ENCODE measurements around the gene FRMD4A.

The FRMD4A gene

DNA sequence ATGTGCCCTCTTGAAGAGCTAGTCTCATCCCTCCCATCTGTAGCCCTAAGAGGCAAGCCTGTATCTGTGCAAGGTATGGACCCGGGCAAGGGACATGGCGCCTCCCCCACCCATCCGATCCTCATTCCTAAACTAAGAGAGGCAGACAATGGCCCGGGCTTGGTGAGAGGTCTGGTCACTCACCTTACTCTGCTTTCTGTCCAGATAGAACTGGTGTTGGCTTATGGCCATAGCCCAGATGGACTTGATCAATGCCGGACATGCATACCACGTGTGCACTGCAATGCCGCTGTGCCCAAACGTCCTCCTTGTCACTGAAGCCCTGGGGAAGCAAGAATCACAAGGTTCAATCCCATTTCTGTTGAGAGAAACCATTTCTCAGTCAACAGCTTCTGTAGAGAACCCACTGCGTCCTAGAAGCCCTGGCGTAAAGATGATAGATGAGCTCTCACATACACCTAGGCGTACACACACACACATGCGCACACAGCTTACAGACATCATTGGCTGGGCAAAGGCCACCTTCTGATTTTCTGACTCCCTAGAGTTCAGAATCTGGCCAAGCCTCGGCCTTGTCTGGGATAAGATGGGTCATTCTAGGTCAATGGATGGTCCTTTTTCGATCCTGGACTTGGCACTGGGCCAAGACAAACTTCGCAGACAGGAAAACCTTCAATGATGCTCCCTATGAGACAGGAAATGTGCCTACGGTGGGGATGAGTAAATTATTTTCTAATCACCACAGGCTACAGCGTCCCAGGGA, 629.4 kb downstream of the FRMD4A start:
- no peak for DNase-seq (ENCODE audit: low read depth)

DNA sequence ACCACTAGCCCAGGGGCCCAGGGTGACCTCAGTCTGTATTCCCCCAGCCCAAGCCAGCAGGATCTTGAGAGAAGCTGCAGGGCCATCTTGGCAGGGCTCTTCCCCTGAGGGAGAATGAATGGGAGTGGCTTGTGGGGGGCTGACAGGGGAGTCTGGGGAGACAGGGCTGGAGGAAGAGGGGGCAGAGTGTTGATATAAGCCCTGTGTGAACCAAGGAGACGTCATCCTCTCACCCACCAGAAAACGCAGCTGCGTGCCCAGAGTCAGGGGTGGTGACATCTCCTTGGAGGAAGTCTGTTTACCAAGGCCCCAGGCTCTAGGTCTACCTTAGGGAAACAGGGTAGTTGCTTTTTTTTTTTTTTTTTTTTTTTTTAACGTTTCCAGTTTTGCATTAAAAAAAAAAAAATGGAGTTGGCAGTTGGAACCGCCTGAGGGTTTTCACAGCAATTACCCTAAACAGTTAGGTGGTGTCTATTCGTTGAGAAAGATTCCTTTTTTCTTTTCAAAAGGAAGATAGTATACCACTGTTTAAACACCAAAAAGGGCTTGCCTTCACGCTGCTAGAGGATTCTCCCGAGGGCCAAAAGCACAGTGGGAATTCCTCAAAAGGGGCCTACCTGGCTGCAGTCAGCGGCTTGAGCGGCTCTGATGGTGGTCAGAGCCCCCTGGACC, 630.1 kb downstream of the FRMD4A start:
- DNase-seq (ENCODE audit: low read depth) = no peak

DNA sequence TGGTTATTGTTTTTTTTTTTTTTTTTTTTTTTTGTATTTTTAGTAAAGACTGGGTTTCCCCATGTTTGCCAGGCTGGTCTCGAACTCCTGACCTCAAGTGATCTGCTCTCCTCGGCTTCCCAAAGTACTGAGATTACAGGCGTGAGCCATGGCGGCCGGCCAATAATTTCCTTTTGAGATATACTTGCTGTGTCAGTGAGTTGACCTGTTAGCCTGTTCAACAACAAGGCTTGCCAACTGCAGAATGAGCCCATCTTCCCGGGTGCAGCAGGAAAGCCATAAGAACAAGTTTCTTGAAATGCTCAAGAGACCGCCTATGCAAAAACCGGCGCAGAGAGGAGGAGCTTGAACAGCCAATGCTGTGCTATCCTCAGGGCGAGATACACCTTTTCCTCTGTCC, 631.5 kb downstream of the FRMD4A start:
- DNase-seq (ENCODE audit: low read depth) = no peak

DNA sequence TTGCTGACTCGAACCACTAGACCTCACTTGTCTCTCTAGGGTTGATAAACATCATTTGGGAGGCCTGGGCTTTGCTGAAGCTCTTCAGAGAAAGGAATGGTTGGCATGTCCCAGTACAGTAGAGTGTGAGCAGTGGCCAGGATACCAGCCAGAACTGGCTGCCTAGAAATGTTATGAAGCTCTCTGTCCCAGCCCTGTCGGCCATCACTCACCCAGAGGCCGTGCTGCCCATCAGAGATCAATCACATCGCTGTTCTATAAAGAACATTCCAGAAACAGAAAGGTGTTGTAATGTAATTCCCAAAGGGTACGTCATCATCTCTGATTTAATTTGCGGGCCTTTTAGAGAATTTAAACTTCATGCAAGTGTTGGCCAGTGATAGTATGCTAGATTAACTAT, 632.5 kb downstream of the FRMD4A start:
- no peak for DNase-seq (ENCODE audit: low read depth)

DNA sequence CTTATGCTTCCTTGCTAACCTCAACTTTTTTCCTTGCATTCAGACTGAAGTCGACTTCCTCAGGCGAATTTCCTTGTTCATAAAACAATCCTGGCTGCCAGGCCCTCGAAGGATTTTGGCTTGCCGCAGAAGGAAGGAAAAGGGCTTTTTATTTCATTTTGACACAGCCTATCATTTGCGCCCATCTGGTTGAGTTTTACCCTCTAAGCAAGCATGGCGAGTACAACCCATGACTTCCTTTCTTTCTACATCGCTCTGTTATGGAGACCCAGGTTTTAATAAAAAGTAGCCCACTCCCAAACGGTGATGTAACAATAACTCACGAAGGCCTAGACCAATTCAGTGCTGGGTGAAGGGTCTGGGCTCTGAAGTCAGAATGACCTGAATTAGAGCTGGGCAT, 634.7 kb downstream of the FRMD4A start:
- DNase-seq (ENCODE audit: low read depth) = no peak

DNA sequence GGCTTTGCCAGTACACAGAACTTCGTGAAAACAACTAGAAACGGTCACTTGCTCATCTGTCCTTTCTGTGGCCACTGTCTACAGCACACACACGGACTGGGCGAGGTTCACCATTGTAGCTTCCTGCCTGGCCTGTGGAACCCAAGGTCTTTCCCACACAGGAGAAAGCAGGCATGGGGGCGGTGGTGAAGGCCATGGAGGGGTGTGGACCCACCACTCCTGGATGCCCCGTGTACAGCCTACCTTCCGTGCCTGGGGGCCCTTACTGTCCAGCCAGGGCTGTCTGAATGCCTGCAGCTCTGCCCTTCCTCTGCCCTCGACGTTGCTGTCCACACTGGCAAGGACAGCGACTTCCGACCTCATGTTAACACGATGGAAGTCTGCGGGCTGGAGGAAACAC, 635.1 kb downstream of the FRMD4A start:
- no peak for DNase-seq (ENCODE audit: low read depth)

DNA sequence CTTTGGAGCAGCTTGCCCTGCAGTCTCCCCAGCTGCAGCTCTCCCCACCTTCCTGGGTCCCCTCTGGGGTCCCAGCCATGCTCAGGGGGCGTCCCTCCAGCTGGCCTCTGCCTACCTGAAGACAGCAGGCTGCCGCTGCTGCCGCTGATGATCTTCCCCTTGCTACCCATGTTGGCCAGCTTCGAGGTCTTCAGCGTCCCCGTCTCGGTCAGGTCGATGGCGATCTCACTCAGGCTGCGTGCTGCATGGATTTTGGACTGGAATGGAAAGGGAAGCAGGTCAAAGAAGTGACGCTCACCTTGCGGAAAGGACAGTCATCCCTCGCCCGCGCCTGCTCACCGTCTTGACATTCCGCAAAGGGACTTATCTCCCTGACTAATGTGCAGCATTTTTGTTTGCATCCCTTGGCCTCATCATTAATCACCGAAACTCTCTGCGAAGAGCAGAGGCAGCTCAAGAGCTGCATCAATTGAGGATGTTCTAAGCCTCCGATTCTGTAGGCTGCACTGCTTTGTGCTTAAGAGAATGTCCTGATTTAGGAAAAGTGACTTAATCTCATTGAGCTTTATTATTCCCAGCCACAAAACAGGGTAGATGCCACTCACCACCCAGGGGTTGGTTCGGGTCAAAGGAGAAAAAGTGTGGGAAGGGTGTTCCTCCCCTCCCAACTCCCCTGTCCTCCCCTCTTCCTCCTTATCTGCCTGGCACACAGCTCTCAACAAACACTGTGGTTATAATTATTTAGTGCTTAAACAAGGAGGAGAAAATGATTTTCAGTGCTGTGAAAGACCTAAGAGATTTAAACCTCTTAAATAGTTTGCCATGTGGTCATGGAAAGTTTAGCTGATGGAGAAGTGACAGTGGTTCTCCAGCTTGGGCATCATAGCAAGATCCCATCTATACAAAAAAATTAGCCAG, 636.7 kb downstream of the FRMD4A start:
- no peak for DNase-seq (ENCODE audit: low read depth)

DNA sequence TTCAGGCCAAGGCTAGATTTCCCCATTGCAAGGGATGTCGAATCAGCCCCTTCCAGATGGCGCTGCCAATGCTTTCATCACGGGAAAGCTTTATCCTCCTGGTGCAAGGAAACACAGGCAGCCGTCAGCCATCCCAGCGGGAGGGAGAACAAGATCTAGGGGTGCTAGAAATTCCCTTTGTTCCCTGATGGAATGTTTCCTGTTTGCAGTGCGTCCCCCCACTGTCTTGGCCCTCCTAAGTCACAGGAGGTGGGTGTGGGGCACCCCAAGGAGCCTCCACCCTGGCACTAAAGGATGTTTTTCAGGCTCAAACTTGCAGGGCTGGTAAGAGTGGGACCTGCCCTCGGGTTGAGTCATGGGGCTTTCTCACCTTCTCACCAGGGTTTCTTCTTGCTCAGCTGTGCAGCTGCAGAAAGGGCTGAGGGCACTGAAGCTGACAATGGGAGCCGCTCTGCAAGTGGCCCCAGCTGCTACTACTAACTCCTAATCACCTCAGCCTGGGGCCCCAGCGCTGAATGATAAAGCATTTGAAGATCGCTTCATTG, 640.4 kb downstream of the FRMD4A start:
- no peak for DNase-seq (ENCODE audit: low read depth)

DNA sequence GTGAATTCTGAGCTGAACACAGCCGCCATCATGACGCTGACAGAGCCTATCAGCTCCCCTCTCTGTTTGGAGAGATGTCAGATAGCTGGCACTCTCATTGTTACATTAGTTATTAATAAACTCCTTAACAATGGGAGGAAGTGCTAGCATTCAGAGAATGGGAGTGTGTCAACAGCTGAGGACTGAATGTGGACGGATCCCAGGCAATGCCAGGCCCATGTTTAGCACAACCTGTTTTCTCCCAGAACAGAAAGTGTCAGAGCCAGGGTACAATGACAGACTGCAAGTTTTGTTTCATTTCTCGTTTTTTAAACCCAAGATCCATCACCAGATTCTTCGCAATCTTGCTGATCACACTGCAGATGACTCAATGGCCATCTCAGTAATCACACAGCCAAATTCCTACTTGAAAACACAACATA, 644.4 kb downstream of the FRMD4A start:
- DNase-seq (ENCODE audit: low read depth) = no peak

DNA sequence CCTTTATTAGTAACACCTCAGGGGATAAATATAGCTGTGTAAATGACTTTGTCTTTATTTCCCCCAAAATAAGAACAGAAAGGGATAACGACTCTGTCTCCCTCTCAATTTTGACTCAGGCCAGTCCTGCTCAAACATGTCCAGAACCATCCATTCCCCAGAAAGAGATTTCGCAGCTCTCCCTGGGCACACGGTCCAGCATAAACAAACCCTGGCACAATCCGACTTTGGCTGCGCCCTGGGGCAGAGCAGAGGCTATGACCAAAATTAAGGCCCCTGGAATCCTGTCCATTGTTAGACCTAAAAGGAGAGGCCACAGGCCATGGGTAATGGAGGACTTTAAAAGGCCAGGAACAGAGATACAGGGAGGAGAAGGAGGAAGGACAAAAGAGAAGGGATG, 644.8 kb downstream of the FRMD4A start:
- no peak for DNase-seq (ENCODE audit: low read depth)

DNA sequence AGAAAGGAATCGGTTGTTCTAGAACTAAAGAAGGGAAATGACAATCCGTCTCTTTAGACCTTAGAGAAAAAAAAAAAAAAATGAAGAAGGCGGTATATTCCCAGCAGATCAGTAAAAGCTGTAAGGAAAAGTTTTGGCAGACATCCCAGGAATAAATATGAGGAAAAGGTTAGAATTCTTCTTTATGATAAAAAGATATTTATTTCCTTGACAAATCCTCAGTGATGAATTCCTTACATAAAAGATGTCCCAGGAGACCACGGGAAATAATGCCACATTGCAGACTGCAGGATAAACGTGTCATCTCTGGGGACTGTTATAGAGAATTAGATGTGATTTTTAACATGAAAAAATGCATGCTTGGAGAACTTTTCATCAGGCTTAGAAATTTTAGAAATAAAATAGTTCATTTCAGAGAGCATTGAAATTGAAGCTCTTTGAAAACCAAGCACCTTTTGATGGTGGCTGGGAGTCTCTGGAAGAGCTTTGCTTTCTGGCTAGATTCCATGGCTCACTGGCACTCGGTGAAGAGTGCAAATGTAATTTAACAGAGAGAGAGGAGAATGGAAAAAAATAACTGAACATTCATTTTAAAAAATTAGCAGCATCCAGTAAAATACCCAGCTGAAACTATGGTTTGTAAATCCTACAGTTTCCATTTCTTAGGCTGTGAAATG, 645.8 kb downstream of the FRMD4A start:
- DNase-seq (ENCODE audit: low read depth) = no peak

DNA sequence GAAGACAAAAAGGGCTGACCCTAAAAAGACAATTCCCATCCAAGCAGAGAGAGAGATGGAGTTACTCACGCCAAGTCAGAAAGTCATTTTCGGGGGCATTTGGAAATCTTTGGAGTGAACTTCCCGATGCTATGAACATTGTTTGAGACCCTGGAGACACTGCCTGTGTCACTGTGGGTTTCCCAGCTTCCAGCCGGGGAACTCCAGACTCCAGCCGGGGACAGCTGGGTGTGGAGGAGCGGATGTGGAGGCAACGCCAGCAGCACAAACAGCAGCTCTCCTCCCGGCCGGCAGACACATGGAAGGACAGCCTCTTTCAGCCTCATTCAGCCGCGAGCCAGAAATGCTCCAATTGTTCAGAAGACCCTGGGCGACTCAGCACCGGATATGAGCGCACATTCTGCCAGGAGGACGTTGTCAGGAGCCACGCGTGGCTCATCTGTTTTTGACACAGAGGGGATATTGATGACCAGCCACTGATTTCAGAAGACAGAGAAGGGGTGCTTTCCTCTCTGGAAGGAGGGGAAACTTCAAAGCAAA, 646.4 kb downstream of the FRMD4A start:
- DNase-seq (ENCODE audit: low read depth) = no peak

DNA sequence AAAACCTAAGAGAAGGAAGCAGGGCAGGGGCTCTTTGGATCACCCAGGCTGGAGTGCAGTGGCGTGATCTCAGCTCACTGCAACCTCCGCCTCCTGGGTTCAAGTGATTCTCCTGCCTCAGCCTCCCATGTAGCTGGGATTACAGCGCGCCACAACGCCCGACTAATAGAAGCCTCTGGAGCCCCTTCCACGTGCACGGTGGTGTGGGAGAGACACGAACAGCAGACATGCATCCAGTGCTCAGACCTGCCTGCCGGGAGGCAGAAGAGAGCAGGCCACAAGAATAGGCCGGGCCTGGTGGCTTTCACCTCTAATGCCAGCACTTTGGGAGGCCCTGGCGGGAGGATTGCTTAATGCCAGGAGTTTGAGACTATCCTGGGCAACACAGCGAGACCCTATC, 647.7 kb downstream of the FRMD4A start:
- no peak for DNase-seq (ENCODE audit: low read depth)

DNA sequence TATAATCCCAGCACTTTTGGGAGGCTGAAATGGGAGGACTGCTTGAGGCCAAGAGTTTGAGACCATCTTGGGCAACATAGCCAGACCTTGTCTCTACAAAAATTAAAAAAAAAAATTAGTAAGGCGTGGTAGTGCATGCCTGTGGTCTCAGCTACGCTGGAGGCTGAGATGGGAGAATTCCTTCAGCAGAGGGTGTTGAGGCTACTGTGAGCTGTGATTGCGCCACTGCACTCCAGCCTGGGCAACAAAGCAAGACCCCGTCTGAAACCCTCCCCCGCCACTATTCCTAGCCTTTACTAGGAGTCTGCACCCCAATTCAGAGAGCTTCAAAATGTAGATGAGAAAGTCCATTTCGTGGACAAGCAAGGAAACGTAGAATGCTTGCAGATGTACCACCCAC, 648.8 kb downstream of the FRMD4A start:
- DNase-seq (ENCODE audit: low read depth) = no peak

DNA sequence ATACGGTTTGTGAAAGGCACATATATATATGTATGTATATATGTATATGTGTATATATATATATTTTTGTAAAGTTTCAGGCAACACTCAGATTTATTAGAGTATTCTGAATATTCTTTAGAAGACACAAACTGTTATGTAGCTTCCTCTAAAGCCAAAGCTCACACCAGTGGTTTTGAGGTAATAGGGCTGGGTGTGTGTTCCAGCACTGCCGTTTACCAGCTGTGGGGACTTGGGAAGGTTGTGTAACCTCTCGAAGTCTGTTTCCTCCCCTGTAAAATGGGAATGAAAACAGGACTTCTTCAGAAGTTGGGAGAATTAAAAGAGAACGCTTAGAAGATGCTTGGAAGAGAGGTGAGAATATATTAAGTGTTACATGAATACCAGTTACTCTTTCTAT, 649.2 kb downstream of the FRMD4A start:
- no peak for DNase-seq (ENCODE audit: low read depth)

DNA sequence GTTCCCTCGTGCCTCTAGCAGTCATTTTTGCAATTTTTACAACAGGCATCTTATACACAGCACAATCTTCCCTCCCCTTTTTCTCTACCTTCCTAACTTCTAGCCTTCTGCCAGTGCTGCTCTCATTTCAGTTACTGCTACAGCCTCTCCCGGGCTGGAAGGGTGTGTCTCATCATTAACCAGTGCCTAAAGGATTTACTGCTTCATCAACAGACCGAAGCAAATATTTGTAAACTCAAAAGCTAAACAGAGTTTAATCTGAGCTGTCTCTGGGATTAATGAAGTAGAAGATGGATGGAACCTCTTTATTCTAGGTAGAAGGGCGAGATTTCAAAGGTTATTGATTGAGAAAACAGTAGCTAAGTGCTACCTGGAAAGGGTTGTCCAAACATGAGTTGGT, 649.6 kb downstream of the FRMD4A start:
- no peak for DNase-seq (ENCODE audit: low read depth)

DNA sequence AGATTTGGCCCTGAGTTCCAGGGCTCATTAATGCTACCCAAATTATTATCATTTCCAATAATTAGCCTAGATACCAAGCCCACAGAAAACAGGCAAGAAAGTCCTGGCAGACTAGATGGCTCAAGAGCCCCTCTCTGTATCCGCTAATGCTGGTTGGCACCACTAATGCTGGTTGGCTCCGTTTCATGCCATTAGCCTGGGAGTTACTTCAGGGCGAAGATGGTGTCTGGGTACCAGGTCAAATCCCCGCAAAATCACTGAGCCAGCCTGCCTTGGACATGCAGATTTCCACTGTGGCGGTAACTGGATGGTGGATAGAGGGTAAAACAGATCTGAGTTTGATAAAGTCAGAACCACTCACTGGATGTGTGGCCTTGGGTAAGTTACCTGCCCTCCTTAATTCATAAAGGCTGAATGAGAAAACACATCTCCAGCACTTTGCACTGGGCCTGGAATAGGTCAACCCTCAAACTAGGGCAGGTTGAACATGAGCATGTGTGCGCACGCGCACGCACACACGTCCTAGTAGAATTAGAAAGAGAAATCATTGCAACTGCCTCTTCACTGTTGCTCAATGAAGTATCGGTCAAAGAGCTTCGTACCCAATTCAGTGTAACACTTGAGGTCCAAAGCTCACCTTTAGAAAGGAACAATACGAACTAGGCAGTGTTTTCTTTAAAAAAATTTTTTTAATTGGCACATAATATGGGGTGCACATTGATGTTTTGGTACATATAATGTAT, 652.5 kb downstream of the FRMD4A start:
- no peak for DNase-seq (ENCODE audit: low read depth)

DNA sequence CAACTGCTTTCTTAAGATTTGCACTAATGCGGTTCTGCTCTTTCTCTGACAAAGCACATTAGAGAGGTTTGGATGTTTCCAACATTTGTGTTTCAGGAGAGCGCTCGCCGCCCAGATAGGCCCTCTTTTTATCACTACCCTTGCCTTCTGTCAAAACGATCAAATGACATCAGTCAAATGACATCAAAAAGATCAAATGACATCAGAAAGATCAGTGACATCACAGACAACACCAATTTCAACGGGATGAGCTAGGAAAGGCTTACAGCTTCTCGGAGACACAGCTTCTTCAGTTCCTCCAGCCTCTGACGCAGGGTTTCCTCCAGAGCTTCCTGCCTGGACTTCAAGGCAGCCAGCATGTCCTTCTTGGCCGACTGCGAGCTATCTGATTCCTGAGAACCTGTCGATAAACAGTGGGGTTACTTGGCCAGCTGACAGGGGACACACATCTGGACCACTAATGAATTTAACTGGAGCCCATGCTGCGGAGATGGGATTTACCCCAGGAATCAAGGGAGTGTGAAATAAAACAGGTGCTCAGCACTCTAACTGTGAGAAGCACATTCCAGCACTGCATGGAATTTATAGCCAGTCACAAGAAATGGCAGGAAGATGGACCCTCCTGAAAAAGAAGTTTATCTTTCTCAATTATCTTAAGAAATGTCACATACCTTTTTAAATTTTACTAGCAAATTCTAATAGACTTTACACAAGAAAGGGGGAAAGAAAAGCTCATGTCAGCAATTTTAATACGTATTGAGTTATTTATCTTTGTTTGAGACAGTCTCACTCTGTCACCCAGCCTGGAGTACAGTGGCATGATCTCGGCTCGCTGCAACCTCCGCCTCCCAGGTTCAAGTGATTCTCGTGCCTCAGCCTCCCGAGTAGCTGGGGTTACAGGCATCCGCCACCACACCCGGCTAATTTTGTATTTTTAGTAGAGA, 655.8 kb downstream of the FRMD4A start:
- no peak for DNase-seq (ENCODE audit: low read depth)

DNA sequence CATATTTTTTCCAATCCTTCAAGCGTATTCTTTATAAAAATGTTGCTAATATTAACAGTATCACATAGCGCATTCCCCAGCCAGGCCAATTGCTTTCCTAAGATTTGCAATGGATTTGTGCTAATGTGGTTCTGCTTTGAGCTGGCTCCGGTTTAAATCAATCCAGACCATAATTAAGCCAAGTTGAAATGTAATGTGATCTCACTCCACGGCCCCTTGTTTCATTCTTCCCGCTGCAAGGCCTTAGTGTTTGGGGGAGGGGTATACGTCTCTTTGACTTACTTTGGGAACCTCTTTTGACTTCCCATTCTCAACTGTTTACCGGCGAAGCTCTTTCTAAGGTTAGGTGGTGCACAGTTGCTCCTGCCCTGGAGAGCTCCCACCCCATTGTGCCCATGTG, 657.6 kb downstream of the FRMD4A start:
- no peak for DNase-seq (ENCODE audit: low read depth)

DNA sequence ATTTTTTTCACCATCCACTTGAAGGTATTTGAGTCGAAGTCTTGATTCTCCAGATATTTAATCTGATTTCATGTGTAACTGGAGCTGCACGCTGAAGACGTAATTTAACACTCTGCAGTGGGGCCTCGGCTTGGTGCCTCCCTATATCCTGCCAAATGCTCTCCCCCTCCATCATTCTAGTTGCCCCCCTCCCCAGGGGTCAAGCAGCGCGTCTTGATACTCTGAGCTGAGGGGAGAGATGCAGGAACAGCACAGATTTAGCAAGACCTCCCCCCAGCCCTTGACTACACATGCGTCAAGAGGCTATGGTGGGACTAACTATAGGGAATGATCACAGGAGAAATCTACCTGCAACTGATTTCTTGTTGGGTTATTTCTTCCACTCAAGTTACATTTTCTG, 658.2 kb downstream of the FRMD4A start:
- no peak for DNase-seq (ENCODE audit: low read depth)

All from stimulated activated CD8-positive, alpha-beta memory T cell treated with anti-CD3 and anti-CD28 coated beads, Interleukin-12 subunit alpha, Interleukin-12 subunit beta, amount 100 ng/mL, for 1 hour (primary cell).